22Rv1 (cell line): ENCODE data around the gene SORBS1.

Experiments used
- H3K27ac ChIP-seq: fragments of 450-650 bp; 2 replicates; pipeline ENCODE4 v1.5.1; 2017
- CTCF ChIP-seq: fragments of 450-650 bp; IDR thresholded peaks from 2 replicates; pipeline ENCODE4 v1.5.1; 2017; ENCODE audit warnings: mild to moderate bottlenecking
- ZFX ChIP-seq: fragments of 450-650 bp; IDR thresholded peaks from 2 replicates; pipeline ENCODE4 v1.6.1; 2017; ENCODE audit warnings: antibody characterized with exemption, borderline replicate concordance

The SORBS1 gene

GRCh38 chr10:95531994-95532399 lies 29.2 kb downstream of the SORBS1 start:
- no peak for TF ChIP-seq ZFX
- no peak for TF ChIP-seq CTCF
- H3K27ac ChIP-seq, result no peak overlapping the region

- no peak for TF ChIP-seq CTCF
- no peak for TF ChIP-seq ZFX
Measured at GRCh38 chr10:95531058-95531809, 29.9 kb downstream of the SORBS1 start.

GRCh38 chr10:95530561-95530960 lies 30.6 kb downstream of the SORBS1 start:
- no peak overlapping the region for H3K27ac ChIP-seq
- TF ChIP-seq ZFX (no peak), CTCF (no peak)

More at GRCh38 chr10:95531058-95531809, 29.9 kb downstream of the SORBS1 start:
- H3K27ac ChIP-seq, result no peak overlapping the region

- no peak overlapping the region for H3K27ac ChIP-seq
- TF ChIP-seq ZFX (no peak), CTCF (no peak)
Measured at GRCh38 chr10:95530029-95530428, 31.1 kb downstream of the SORBS1 start.

GRCh38 chr10:95526044-95526443 lies 35.1 kb downstream of the SORBS1 start:
- no peak overlapping the region for H3K27ac ChIP-seq
- TF ChIP-seq ZFX (no peak), CTCF (no peak)

- TF ChIP-seq CTCF (no peak), ZFX (no peak)
- no peak overlapping the region for H3K27ac ChIP-seq
Measured at GRCh38 chr10:95525033-95525418, 36.1 kb downstream of the SORBS1 start.

- no peak overlapping the region for H3K27ac ChIP-seq
- TF ChIP-seq CTCF, result no peak
Measured at GRCh38 chr10:95524358-95525032, 36.7 kb downstream of the SORBS1 start.
